Epithelial cell of proximal tubule (primary cell): ENCODE data around the gene HTR2A. TPM values are rescaled to one million over a fixed set of nuclear protein-coding genes. Genes with fewer than 3 reads are reported as not detected.
A peak's percentile ranks its signal among the peaks of the same experiment; 100 is the strongest.

Experiments
- DNase-seq: peaks from one replicate; pipeline ENCODE4 v3.0.0-alpha.2; 2011; ENCODE audit warnings: low read depth
- H3K4me3 ChIP-seq: 2 replicates; pipeline ENCODE4 v1.5.1; 2011; ENCODE audit warnings: low read depth, mild to moderate bottlenecking, low read length
- total RNA-seq: library from RNA; depleted of rRNA; stranded (reverse); fragments of >200 nt; gene quantifications from 2 replicates; pipeline ENCODE4 v1.2.3, GENCODE V29; 2015
- TF ChIP-seq, protein P1 (sequence below): conservative IDR thresholded peaks from 2 replicates; pipeline ENCODE4 v1.5.1; 2012; ENCODE audit warnings: low read depth, mild to moderate bottlenecking, low read length

HTR2A gene
- total RNA-seq, 1 donor from 2014 or later: not detected

DNA sequence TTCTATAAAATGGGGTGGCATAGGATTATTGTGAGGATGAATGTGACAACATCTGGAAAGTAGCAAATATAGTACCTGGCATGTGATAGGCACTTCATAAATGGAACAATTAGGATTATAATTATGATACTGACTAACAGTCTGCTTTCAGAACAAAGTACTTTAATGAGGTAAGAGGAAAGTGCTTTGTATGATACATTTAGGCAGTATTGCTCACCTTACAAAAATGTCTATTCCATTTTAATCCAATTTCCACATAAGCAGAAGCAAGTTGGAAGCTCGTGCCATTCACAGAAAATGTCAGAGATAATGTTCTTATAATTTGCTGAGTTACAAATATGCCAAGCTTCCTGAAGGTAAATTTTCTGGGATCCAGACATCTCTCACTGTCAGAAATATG lies 16.9 kb upstream of the HTR2A start:
- TF ChIP-seq, protein P1, sequence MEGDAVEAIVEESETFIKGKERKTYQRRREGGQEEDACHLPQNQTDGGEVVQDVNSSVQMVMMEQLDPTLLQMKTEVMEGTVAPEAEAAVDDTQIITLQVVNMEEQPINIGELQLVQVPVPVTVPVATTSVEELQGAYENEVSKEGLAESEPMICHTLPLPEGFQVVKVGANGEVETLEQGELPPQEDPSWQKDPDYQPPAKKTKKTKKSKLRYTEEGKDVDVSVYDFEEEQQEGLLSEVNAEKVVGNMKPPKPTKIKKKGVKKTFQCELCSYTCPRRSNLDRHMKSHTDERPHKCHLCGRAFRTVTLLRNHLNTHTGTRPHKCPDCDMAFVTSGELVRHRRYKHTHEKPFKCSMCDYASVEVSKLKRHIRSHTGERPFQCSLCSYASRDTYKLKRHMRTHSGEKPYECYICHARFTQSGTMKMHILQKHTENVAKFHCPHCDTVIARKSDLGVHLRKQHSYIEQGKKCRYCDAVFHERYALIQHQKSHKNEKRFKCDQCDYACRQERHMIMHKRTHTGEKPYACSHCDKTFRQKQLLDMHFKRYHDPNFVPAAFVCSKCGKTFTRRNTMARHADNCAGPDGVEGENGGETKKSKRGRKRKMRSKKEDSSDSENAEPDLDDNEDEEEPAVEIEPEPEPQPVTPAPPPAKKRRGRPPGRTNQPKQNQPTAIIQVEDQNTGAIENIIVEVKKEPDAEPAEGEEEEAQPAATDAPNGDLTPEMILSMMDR: no peak
- no peak for DNase-seq
- no peak overlapping the region for H3K4me3 ChIP-seq

DNA sequence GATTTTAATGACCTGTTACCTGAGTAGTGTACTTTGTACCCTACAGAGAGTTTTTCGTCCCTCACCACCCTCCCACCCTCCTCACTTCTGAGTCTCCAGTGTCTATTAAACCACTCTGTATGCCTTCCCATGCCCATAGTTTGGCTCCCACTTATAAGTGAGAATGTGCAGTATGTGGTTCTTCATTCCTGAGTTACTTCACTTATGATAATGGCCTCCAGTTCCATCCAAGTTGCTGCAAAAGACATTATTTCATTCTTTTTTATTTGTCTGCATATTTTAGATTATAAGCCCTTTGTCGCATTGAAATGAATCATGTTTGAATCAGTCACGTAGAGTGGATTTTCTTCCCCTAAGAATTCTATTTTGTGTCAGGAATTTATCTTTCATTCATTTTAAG lies 12.2 kb upstream of the HTR2A start:
- H3K4me3 ChIP-seq: no peak overlapping the region
- TF ChIP-seq, protein P1: no peak
- no peak for DNase-seq

DNA sequence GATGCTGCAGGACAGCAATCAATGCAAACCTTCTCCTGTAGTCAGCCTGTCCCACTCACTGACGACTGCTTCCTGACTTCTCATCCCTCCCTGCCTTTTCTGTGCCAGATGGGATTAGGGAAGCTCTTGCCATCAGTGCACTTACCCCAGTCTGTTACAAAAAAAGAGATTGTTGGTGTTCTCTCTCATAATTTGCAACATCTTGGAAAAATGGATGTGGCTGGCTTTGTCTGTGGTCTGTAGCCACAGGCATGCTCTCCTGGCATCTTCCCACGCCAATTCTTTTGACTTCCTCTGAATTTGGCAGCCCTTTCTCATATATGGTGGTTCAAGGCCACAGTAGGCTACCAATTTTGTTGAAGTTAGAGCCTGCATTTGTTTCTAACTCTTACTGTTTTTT lies 11.6 kb upstream of the HTR2A start:
- no peak for DNase-seq
- TF ChIP-seq, protein P1: no peak
- H3K4me3 ChIP-seq: no peak overlapping the region

DNA sequence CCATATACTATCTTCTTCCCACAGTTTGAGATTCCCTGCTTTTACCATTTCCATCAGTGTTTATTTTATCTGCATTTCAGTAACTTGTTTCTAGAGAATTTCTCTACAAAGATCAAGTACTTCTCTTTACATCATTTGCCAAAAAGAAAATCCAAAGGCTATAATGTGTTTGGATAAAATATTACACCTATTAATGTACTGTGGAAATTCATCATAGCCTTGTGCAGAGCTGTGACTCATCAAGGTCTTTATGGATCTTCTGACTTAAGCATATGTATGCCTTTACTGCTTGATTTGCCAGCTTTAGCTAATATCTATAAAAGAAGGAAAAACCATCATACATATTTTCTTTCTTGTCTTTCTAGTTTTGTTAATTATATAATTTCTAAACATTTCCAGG lies 9.6 kb upstream of the HTR2A start:
- TF ChIP-seq, protein P1: no peak
- no peak for DNase-seq
- no peak overlapping the region for H3K4me3 ChIP-seq

DNA sequence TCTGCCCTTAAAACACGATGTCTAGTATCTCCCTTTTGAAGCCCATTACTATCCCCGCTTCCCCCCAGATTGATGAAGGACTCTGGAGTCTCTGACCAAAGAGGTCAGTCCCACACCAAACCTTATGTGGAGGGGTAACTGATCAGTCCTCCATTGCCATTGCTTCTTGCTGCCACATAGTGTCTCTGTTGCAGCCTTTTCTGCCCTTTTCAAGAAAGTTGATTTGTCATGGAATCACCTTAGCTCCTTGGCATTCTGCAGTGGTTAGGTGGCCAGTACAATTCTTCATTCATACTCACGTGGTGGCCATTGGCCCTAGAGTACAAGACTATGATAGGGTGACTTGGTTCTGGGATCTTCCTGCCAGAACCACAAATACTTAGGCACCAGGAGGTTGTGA lies 8.4 kb upstream of the HTR2A start:
- TF ChIP-seq, protein P1: peak; percentile 50
- no peak for DNase-seq
- no peak overlapping the region for H3K4me3 ChIP-seq

DNA sequence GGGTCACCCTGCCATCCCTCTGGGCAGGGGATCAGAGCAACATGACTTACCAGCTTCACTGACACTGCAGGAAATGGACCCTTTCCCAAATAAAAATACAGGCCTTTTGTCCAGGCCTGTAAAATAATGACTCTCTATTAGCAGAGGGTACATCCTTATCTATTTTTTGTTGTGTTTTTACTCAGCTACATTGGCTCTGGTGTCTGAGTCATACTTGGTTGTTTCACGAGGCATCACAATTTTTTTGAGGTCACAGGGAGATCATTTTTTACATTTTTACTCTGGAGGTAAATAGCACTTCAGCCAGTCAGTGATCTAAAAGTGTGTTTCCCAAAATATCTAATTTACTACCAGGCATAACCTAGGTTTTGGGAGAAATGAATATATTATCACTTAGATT lies 6.9 kb upstream of the HTR2A start:
- TF ChIP-seq, protein P1: no peak
- DNase-seq: no peak
- no peak overlapping the region for H3K4me3 ChIP-seq

DNA sequence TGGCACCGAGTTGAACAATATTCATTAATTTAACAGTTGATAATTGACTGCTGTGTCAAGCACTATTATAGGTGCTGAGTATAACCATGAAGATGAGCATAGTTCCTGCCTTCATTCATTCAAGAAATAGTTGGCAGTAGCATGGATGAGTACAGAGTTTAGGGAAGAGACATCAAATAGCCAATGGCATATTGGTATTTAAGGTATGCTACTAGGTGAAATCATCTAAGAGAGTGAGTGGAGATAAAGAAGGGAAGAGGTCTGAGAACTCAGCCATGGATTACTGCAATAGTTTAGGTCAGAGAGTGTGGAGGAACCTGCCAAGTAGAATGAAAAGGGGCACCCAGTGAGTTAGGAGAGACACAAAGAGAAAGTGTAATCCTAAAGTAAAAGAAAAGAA lies 4.9 kb upstream of the HTR2A start:
- no peak for DNase-seq
- H3K4me3 ChIP-seq: no peak overlapping the region
- TF ChIP-seq, protein P1: no peak
